DMS153 (cell line): Measurements from ENCODE around the gene ATP1A4.

Experiments used
- DNase-seq: peaks from one replicate; lab custom pipeline; 2025; lab: John Stamatoyannopoulos, UW

ATP1A4 gene

GRCh38 chr1:160228431-160228830, 77.0 kb downstream of the ATP1A4 start:
- no peak for DNase-seq

- DNase-seq: no peak
Measured at GRCh38 chr1:160232911-160233310, 81.5 kb downstream of the ATP1A4 start.
